Neural crest cell (in vitro differentiated cells): ENCODE results near the gene EPB42. TPM values are rescaled to one million over a fixed set of nuclear protein-coding genes. Genes with fewer than 3 reads are reported as not detected.
A peak's percentile ranks its signal among the peaks of the same experiment; 100 is the strongest.
"Not testable (repeated sequence)": the region's sequence is repeated elsewhere in the genome, so short reads cannot be mapped to it uniquely, and the experiment has no call there.

Experiments used
- DNase-seq: peaks from one replicate; pipeline ENCODE4 v3.0.0; 2021; ENCODE audit warnings: low read depth, mixed read lengths, low spot score
- H3K27ac Mint-ChIP-seq: one replicate; pipeline ENCODE4 v1.8.0; 2021; ENCODE audit warnings: mild to moderate bottlenecking, mixed read lengths; ENCODE audit not compliant: unreplicated experiment
- H3K27me3 Mint-ChIP-seq: 2 replicates; pipeline ENCODE4 v1.8.0; 2021; ENCODE audit warnings: low read depth, mild to moderate bottlenecking, mixed read lengths
- H3K36me3 Mint-ChIP-seq: 2 replicates; pipeline ENCODE4 v1.8.0; 2021; ENCODE audit warnings: low read depth, mild to moderate bottlenecking, mixed read lengths
- H3K4me1 Mint-ChIP-seq: 2 replicates; pipeline ENCODE4 v1.8.0; 2021; ENCODE audit warnings: mixed read lengths
- H3K4me3 Mint-ChIP-seq: one replicate; pipeline ENCODE4 v1.8.0; 2021; ENCODE audit warnings: mild to moderate bottlenecking, mixed read lengths
- H3K9me3 Mint-ChIP-seq: 2 replicates; pipeline ENCODE4 v1.8.0; 2021; ENCODE audit warnings: mixed read lengths
- total RNA-seq: library from RNA; stranded (reverse); gene quantifications from 2 replicates; pipeline ENCODE4 v1.2.1, GENCODE V29; 2021
- TF ChIP-seq, protein P1 (sequence below): fragments of 200-600 bp; sonication (generic); conservative IDR thresholded peaks from 2 replicates; pipeline ENCODE4 v1.5.0; 2021; ENCODE audit warnings: antibody characterized with exemption, mild to moderate bottlenecking

Gene EPB42
- total RNA-seq, 1 donor from 2014 or later = not detected

DNA sequence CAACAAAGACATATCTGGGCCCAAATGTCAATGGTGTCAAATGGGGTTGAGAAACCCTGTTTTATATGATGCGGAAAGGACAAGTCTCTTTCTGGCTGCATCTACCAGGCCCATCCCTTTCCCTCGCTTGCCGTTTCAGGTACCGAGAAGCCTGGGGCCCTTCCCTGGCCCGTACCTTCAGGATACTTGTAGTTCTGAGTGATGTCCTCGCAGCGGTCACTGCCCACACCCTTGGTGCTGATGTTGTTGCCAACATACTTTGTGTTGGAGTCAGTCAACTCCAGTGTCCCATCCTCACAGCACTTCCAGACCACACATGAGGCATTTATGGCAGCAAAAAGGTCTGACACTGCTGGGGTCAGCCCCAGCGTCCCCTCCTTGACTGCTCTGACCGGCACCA is 13.8 kb downstream of the EPB42 start:
- no peak overlapping the region for H3K27ac Mint-ChIP-seq
- DNase-seq = no peak
- H3K36me3 Mint-ChIP-seq = no peaks in the 10 kb centered on the region
- no peak overlapping the region for H3K4me3 Mint-ChIP-seq
- TF ChIP-seq, protein P1, sequence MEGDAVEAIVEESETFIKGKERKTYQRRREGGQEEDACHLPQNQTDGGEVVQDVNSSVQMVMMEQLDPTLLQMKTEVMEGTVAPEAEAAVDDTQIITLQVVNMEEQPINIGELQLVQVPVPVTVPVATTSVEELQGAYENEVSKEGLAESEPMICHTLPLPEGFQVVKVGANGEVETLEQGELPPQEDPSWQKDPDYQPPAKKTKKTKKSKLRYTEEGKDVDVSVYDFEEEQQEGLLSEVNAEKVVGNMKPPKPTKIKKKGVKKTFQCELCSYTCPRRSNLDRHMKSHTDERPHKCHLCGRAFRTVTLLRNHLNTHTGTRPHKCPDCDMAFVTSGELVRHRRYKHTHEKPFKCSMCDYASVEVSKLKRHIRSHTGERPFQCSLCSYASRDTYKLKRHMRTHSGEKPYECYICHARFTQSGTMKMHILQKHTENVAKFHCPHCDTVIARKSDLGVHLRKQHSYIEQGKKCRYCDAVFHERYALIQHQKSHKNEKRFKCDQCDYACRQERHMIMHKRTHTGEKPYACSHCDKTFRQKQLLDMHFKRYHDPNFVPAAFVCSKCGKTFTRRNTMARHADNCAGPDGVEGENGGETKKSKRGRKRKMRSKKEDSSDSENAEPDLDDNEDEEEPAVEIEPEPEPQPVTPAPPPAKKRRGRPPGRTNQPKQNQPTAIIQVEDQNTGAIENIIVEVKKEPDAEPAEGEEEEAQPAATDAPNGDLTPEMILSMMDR = no peak
- no peaks in the 10 kb centered on the region for H3K9me3 Mint-ChIP-seq
- H3K4me1 Mint-ChIP-seq = peaks cover 6% of the 10 kb centered on the region
- peaks cover 23% of the 10 kb centered on the region for H3K27me3 Mint-ChIP-seq

DNA sequence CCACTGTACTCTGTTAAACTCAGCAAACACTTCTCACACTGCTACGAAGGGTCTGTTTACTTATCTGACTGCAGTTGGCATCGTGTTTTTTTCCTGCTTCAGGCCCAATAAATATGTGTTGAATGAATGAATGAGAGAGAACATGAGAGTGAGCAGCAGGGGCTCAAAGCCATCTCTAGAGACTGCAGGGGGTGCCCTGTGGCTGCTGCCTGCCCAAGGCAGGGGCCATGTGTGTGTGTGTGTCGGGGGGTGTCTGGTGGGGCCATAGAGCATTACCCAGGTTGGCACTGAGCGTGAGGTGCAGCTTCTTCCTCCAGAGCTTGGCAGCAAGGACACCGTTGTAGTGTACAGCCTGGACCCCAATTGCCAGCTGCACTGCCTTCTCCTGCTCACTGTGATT is 14.8 kb downstream of the EPB42 start:
- H3K9me3 Mint-ChIP-seq = no peaks in the 10 kb centered on the region
- no peak overlapping the region for H3K27ac Mint-ChIP-seq
- TF ChIP-seq, protein P1 = no peak
- H3K36me3 Mint-ChIP-seq = no peaks in the 10 kb centered on the region
- peaks cover 6% of the 10 kb centered on the region for H3K4me1 Mint-ChIP-seq
- H3K27me3 Mint-ChIP-seq = peaks cover 23% of the 10 kb centered on the region
- DNase-seq = no peak
- H3K4me3 Mint-ChIP-seq = no peak overlapping the region

DNA sequence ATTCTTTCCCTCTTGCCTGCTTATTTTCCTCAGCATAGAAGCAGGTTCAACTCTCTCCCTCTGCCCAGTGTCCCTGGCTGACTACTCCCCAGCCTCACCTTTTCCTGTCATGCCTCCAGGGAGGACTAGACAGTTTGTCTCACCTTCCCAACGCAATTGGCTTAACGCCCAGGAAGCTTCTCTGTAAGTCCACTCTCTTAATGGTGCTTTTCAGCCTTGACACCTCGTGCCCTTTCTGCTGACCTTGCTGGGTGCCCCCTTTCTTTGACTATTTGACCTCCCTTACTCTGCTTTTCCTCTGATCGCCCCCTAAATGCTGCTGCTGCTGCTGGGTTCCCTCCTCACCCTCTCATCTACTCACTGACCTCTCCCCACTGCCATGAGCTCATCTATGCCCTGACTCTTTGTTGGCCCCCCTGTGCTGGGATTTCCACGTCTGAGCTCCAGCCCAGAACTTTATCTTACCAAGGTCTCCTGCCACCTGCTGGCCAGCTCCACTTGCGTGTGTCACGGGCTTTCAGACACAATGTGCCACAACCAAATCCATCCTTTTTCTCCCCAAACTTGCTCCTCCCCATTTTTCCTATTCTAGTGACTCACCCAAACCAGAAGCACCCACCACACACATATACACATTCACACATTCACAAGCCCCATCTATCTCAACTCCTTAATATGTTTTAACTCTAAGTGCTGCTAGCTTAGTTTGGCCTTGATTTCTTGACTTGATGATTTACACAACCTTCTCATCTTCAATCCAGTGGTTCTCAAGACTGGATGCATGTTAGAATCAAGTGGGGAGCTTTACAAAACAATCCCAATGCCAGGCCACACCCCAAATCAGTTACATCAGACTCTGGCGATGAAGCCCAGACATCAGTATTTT is 16.6 kb downstream of the EPB42 start:
- peak; percentile 41 for DNase-seq
- TF ChIP-seq, protein P1 = peak; percentile 62
- no peak overlapping the region for H3K4me3 Mint-ChIP-seq
- H3K4me1 Mint-ChIP-seq = peaks cover 6% of the 10 kb centered on the region
- H3K9me3 Mint-ChIP-seq = peaks cover 5% of the 10 kb centered on the region
- peaks cover 14% of the 10 kb centered on the region for H3K27me3 Mint-ChIP-seq
- peaks cover 2% of the 10 kb centered on the region for H3K36me3 Mint-ChIP-seq
- H3K27ac Mint-ChIP-seq = no peak overlapping the region

DNA sequence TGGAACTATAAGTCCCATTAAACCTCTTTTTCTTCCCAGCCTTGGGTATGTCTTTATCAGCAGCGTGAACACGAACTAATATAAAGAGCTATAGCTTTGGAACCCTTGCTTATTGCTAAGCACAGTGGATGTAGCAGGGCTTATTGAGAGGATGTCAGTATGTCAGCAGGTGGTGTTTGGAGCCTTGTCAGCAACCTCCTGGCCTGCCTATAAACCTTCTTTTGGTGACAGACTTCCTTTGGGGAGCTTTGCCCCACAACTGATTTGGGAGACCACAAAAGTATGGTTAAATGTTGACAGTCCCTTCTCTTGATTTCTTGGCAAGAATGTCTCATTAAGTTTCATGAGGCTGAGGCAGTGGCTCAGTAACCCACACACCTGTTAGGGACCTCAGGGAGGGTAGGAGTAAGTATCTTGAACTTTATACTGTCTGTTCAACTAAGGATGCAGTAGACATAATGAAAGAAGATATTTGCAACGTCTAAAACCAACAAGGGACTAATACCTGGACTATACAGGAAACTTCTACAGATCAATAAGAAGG is 20.8 kb downstream of the EPB42 start:
- Mint-ChIP-seq H3K9me3 (peaks cover 5% of the 10 kb centered on the region), H3K27me3 (no peaks in the 10 kb centered on the region), H3K27ac (no peak overlapping the region), H3K4me3 (no peak overlapping the region), H3K36me3 (peaks cover 18% of the 10 kb centered on the region), H3K4me1 (peaks cover 6% of the 10 kb centered on the region)
- TF ChIP-seq, protein P1 = no peak
- no peak for DNase-seq

DNA sequence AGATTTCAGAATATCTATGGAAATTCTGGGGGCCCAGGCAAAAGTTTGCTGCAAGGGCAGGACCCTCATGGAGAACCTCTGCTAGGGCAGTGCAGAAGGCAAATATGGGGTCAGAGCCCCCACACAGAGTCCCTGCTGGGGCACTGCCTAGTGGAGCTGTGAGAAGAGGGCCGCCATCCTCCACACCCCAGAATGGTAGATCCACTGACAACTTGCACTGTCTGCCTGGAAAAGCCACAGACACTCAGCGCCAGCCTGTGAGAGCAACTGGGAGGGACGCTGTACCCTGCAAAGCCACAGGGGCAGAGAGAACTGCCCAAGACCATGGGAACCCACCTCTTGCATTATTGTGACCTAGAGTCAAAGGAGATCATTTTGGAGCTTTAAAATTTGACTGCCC is 21.8 kb downstream of the EPB42 start:
- peaks cover 5% of the 10 kb centered on the region for H3K9me3 Mint-ChIP-seq
- H3K27ac Mint-ChIP-seq = no peak overlapping the region
- TF ChIP-seq, protein P1 = no peak
- H3K4me3 Mint-ChIP-seq = no peak overlapping the region
- peaks cover under 1% of the 10 kb centered on the region for H3K4me1 Mint-ChIP-seq
- DNase-seq = no peak
- H3K27me3 Mint-ChIP-seq = no peaks in the 10 kb centered on the region
- H3K36me3 Mint-ChIP-seq = peaks cover 21% of the 10 kb centered on the region

DNA sequence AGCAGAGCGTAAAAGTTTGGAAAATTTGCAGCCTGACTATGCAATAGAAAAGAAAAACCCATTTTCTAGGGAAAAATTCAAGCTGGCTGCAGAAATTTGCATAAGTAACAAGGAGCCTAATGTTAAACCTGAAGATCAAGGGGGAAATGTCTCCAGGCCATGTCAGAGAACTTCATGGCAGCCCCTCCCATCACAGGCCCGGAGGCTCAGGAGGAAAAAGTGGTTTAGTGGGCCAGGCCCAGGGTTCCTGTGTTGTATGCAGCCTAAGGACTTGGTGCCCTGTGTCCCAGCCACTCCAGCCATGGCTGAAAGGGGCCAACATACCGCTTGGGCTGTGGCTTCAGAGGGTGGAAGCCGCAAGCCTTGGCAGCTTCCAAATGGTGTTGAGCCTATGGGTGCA is 22.3 kb downstream of the EPB42 start:
- H3K4me3 Mint-ChIP-seq, H3K4me1 Mint-ChIP-seq, H3K9me3 Mint-ChIP-seq, H3K27ac Mint-ChIP-seq, H3K27me3 Mint-ChIP-seq, DNase-seq: not testable (repeated sequence)
- peaks cover 21% of the 10 kb centered on the region for H3K36me3 Mint-ChIP-seq

DNA sequence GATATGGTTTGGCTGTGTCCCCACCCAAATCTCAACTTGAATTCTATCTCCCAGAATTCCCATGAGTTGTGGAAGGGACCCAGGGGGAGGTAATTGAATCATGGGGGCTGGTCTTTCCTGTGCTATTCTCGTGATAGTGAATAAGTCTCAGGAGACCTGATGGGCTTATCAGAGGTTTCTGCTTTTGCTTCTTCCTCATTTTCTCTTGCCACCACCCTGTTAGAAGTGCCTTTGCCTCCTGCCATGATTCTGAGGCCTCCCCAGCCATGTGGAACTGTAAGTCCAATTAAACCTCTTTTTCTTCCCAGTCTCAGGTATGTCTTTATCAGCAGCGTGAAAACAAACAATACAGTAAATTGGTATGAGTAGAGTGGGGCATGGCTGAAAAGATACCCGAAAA is 23.0 kb downstream of the EPB42 start:
- H3K27ac Mint-ChIP-seq, H3K4me3 Mint-ChIP-seq, DNase-seq, H3K4me1 Mint-ChIP-seq, H3K9me3 Mint-ChIP-seq, H3K27me3 Mint-ChIP-seq: not testable (repeated sequence)
- peaks cover 21% of the 10 kb centered on the region for H3K36me3 Mint-ChIP-seq
